ENCODE data around the gene CLSTN3. TPM values are rescaled to one million over a fixed set of nuclear protein-coding genes. Genes with fewer than 3 reads are reported as not detected.
A peak's percentile ranks its signal among the peaks of the same experiment; 100 is the strongest.

Gene CLSTN3
- total and polyA plus RNA-seq, 2 of the 13 experiments (the other 11 are each of a cell fraction or from before 2014, with no cell fraction given), result 26.2 to 94.1 TPM

DNA sequence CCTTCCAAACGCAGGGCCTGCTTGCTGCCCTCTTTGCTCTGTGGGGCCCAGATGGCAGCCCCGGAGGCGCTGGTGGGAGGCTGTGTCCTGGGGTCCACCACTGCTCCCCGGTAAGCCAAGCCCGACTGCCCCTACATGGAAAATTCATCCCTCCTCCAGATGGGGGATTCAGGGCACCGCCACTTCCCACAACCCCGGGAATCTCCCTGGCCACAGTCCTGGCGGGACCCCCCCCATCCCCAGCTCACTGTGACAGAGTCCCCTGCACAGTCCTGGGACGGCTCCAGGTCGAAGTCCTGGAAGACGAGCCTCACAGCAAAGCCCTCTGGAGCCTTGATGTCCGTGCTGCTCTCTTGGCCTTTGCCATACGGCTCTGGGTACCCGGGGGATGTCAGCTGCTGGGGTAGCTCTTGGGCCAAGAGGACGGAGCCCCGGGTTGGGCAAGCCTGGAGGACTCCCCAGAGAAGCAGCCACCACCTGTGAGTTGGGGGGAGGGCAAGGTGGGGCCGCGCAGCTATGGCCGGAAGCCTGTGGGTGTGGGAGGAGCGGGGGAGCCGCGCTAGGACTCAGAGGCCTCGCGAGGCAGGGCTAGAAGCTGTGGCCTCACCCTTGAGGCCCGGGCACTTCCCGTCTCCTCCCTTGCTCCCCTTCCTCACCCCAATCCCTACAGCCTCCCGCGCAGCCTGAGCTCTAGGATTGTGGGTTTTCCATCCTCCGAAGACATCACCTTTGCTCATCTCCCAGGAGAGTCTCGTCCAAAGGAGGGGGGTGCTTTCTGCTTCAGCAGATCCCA lies 22.0 kb upstream of the CLSTN3 start (continued):
- TF ChIP-seq HDAC1 (CRISPR knock-in tag; IDR thresholded peaks at IDR 0.05) (peak; percentile 78), RXRB (CRISPR knock-in tag; IDR thresholded peaks at IDR 0.05; ENCODE audit: borderline replicate concordance) (no peak), GATAD1 (CRISPR knock-in tag; IDR thresholded peaks at IDR 0.05) (0 out of 2 replicates have a peak, but pooled peaks have one; percentile 26), WIZ (CRISPR knock-in tag; IDR thresholded peaks at IDR 0.05) (peak; percentile 64; the same call in 1 of the 2 replicates), BCL6 (CRISPR knock-in tag; IDR thresholded peaks at IDR 0.05) (peak; percentile 13; the same call in 1 of the 2 replicates), SP140L (CRISPR knock-in tag; IDR thresholded peaks at IDR 0.05; ENCODE audit: borderline replicate concordance) (no peak), ZBTB7B (CRISPR knock-in tag; IDR thresholded peaks at IDR 0.05) (peak; percentile 76; the same call in 1 of the 2 replicates), ZNF891 (CRISPR knock-in tag; IDR thresholded peaks at IDR 0.05) (peak; percentile 93), HMG20B (CRISPR knock-in tag; conservative IDR thresholded peaks at IDR 0.05) (peak; percentile 20; the same call in 1 of the 2 replicates), ZFP90 (CRISPR knock-in tag; IDR thresholded peaks at IDR 0.05; ENCODE audit: borderline replicate concordance) (peak; percentile 92), HNRNPK (IDR thresholded peaks at IDR 0.05; ENCODE audit: low read depth, low read length, poor library complexity, severe bottlenecking) (no peak), ZBTB8A (CRISPR knock-in tag; IDR thresholded peaks at IDR 0.05; ENCODE audit: borderline replicate concordance, low read depth) (0 out of 2 replicates have a peak, but pooled peaks have one; percentile 46), MED1 (CRISPR knock-in tag; IDR thresholded peaks at IDR 0.05) (0 out of 2 replicates have a peak, but pooled peaks have one; percentile 57), NR2F1 (CRISPR knock-in tag; IDR thresholded peaks at IDR 0.05) (no peak), IRF2 (CRISPR knock-in tag; IDR thresholded peaks at IDR 0.05) (0 out of 2 replicates have a peak, but pooled peaks have one; percentile 10), RBFOX2 (IDR thresholded peaks at IDR 0.05; ENCODE audit: low read depth, low read length) (peak; percentile 89), KMT2B (CRISPR knock-in tag; IDR thresholded peaks at IDR 0.05) (peak; percentile 68), POLR2AphosphoS2 (IDR thresholded peaks at IDR 0.05; ENCODE audit: low read depth, low read length) (no peak), ZNF460 (CRISPR knock-in tag; IDR thresholded peaks at IDR 0.05; ENCODE audit: borderline replicate concordance) (peak; percentile 55; the same call in 1 of the 2 replicates), SKI (IDR thresholded peaks at IDR 0.05; ENCODE audit: partially characterized antibody) (peak; percentile 15), KDM2A (CRISPR knock-in tag; IDR thresholded peaks at IDR 0.05; ENCODE audit: borderline replicate concordance, low read depth) (0 out of 2 replicates have a peak, but pooled peaks have one; percentile 10), CHD2 (IDR thresholded peaks at IDR 0.05; ENCODE audit: low read depth, low read length) (peak; percentile 86)
- TF ChIP-seq, protein P1, sequence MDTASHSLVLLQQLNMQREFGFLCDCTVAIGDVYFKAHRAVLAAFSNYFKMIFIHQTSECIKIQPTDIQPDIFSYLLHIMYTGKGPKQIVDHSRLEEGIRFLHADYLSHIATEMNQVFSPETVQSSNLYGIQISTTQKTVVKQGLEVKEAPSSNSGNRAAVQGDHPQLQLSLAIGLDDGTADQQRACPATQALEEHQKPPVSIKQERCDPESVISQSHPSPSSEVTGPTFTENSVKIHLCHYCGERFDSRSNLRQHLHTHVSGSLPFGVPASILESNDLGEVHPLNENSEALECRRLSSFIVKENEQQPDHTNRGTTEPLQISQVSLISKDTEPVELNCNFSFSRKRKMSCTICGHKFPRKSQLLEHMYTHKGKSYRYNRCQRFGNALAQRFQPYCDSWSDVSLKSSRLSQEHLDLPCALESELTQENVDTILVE (CRISPR knock-in tag; IDR thresholded peaks at IDR 0.05), result no peak; the same call in 1 of the 2 replicates
- TF ChIP-seq, protein P2, sequence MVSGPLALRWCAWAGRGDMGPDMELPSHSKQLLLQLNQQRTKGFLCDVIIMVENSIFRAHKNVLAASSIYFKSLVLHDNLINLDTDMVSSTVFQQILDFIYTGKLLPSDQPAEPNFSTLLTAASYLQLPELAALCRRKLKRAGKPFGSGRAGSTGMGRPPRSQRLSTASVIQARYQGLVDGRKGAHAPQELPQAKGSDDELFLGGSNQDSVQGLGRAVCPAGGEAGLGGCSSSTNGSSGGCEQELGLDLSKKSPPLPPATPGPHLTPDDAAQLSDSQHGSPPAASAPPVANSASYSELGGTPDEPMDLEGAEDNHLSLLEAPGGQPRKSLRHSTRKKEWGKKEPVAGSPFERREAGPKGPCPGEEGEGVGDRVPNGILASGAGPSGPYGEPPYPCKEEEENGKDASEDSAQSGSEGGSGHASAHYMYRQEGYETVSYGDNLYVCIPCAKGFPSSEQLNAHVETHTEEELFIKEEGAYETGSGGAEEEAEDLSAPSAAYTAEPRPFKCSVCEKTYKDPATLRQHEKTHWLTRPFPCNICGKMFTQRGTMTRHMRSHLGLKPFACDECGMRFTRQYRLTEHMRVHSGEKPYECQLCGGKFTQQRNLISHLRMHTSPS (CRISPR knock-in tag; IDR thresholded peaks at IDR 0.05; ENCODE audit: low read depth), result no peak

Measured in HepG2 (cell line).